Neural progenitor cell (in vitro differentiated cells): ENCODE results near the gene ACAD9. TPM values are rescaled to one million over a fixed set of nuclear protein-coding genes. Genes with fewer than 3 reads are reported as not detected.

Experiments
- DNase-seq: peaks from one replicate; pipeline ENCODE4 v3.0.0-alpha.2; 2016; ENCODE audit warnings: low spot score
- H2AFZ ChIP-seq: fragments of 200-600 bp; sonication (generic); replicated peaks from 2 replicates; pipeline ENCODE4 v1.6.1; 2016; ENCODE audit warnings: antibody characterized with exemption
- H3F3A ChIP-seq: fragments of 200-600 bp; sonication (generic); 2 replicates; pipeline ENCODE4 v1.6.1; 2016; ENCODE audit warnings: antibody characterized with exemption, low read depth
- H3K27ac ChIP-seq: fragments of 200-600 bp; sonication (generic); 2 replicates; pipeline ENCODE4 v1.5.1; 2016; ENCODE audit warnings: mild to moderate bottlenecking
- H3K27me3 ChIP-seq: fragments of 200-600 bp; sonication (generic); 2 replicates; pipeline ENCODE4 v1.6.1; 2016; ENCODE audit warnings: mild to moderate bottlenecking, moderate library complexity
- H3K36me3 ChIP-seq: fragments of 200-600 bp; sonication (generic); 2 replicates; pipeline ENCODE4 v1.5.1; 2016
- H3K4me1 ChIP-seq: fragments of 200-600 bp; sonication (generic); 2 replicates; pipeline ENCODE4 v1.6.1; 2016; ENCODE audit warnings: mixed run types
- H3K4me2 ChIP-seq: fragments of 200-600 bp; sonication (generic); 2 replicates; pipeline ENCODE4 v1.6.1; 2016
- H3K4me3 ChIP-seq: fragments of 200-600 bp; sonication (generic); 2 replicates; pipeline ENCODE4 v1.5.1; 2016
- H3K79me2 ChIP-seq: fragments of 200-600 bp; sonication (generic); 2 replicates; pipeline ENCODE4 v1.6.1; 2016; ENCODE audit warnings: low read depth
- H3K9ac ChIP-seq: fragments of 200-600 bp; sonication (generic); 2 replicates; pipeline ENCODE4 v1.6.1; 2016
- H3K9me3 ChIP-seq: fragments of 200-600 bp; sonication (generic); 2 replicates; pipeline ENCODE4 v1.5.1; 2016; ENCODE audit warnings: low read depth
- H4K20me1 ChIP-seq: fragments of 200-600 bp; sonication (generic); 2 replicates; pipeline ENCODE4 v1.6.1; 2016; ENCODE audit warnings: low read depth
- H3K27ac Mint-ChIP-seq: 3 replicates; pipeline ENCODE4 v1.8.0; 2021; ENCODE audit warnings: mixed read lengths
- H3K27me3 Mint-ChIP-seq: 2 replicates; pipeline ENCODE4 v1.8.0; 2022; ENCODE audit warnings: low read depth, mild to moderate bottlenecking, inconsistent platforms, moderate library complexity, mixed read lengths; ENCODE audit not compliant: insufficient read depth
- H3K36me3 Mint-ChIP-seq: 3 replicates; pipeline ENCODE4 v1.8.0; 2021; ENCODE audit warnings: mixed read lengths
- H3K4me1 Mint-ChIP-seq: 3 replicates; pipeline ENCODE4 v1.8.0; 2021; ENCODE audit warnings: mixed read lengths
- H3K4me3 Mint-ChIP-seq: 3 replicates; pipeline ENCODE4 v1.8.0; 2021; ENCODE audit warnings: mild to moderate bottlenecking, moderate library complexity, mixed read lengths
- H3K9me3 Mint-ChIP-seq: 3 replicates; pipeline ENCODE4 v1.8.0; 2020; ENCODE audit warnings: mixed read lengths
- EZH2 ChIP-seq: fragments of 200-600 bp; sonication (generic); IDR thresholded peaks from 2 replicates; pipeline ENCODE4 v1.6.1; 2017; ENCODE audit warnings: antibody characterized with exemption, mild to moderate bottlenecking, moderate library complexity
- EZH2phosphoT487 ChIP-seq: fragments of 200-600 bp; sonication (generic); IDR thresholded peaks from 2 replicates; pipeline ENCODE4 v1.6.1; 2017; ENCODE audit warnings: antibody characterized with exemption
- total RNA-seq: library from RNA; depleted of rRNA; stranded (reverse); fragments of >200 nt; gene quantifications from 2 replicates; pipeline ENCODE4 v1.2.3, GENCODE V29; 2015; ENCODE audit warnings: low replicate concordance
- TF ChIP-seq, protein P1 (sequence below): fragments of 200-600 bp; sonication (generic); IDR thresholded peaks from 2 replicates; pipeline ENCODE4 v1.5.1; 2017; ENCODE audit warnings: antibody characterized with exemption, mild to moderate bottlenecking

ACAD9 gene
- total RNA-seq, 1 donor from 2014 or later, result 25.0 TPM

DNA sequence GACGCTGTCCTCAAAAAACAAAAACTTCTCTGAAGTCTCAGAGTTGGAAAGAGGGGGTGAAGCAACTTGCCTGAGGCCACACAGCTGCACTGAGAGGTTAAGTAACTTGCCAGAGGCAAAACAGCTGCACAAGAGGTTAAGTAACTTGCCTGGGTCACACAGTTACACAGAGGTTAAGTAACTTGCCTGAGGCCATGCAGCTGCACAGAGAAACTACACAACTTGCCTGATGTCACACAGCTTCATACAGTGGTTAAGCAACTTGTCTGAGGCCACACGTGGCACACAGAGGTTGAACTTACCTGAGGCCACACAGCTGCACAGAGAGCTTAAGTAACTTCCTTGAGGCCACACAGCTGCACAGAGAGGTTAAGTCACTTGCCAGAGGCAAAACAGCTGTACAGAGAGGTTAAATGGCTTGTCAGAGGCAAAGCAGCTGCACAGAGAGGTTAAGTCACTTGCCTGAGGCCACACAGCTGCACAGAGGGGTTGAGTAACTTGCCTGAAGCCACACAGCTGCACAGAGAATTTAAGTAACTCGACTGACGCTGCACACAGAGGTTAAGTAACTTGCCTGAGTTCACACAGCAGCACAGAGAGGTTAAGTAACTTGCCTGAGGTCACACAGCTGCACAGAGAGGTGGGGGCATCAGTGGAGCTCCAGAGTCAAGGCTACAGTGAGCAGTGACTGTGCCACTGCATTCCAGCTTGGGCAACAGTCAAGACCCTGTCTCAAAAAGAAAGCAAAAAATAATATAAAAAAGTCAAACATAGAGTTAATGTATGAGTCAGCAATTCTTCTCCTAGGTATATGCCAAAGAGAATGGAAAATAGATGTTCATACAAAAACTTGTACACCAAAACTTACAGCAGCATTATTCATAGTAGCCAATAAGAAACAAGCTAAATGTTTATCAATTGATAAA is 12.0 kb upstream of the ACAD9 start:
- H3K9me3 Mint-ChIP-seq, result no peaks in the 10 kb centered on the region
- no peak for DNase-seq

DNA sequence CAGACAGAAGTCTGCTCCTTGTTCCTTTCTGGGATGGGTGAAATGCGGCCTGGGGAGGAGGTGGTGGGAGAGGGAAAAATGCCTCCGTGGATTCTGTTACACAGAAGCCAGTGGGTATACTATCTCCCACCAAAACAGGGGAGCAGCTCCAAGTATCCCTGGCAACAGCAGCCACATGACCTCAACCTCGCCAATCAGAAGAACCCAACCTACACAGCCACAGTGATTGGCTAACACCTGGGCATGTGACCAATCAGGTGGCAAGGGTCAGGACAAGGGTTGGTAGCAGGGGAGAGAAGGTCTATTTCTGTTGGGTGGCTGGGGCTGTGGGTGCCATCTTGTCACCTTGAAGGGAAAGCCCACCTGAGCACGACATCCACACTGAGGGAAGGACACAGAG is 9.1 kb upstream of the ACAD9 start:
- Mint-ChIP-seq H3K27ac (peak overlapping the region; percentile 59), H3K36me3 (no peaks in the 10 kb centered on the region), H3K4me3 (no peak overlapping the region), H3K27me3 (no peaks in the 10 kb centered on the region), H3K9me3 (no peaks in the 10 kb centered on the region), H3K4me1 (peaks cover 14% of the 10 kb centered on the region)
- H4K20me1 ChIP-seq, result no peaks in the 10 kb centered on the region
- no peak overlapping the region for H3K27ac ChIP-seq
- no peak overlapping the region for H2AFZ ChIP-seq
- H3K79me2 ChIP-seq, result no peaks in the 10 kb centered on the region
- no peak overlapping the region for H3K4me3 ChIP-seq
- H3K4me2 ChIP-seq, result no peak overlapping the region
- peaks cover 13% of the 10 kb centered on the region for H3K27me3 ChIP-seq
- H3K9ac ChIP-seq, result no peak overlapping the region
- no peaks in the 10 kb centered on the region for H3F3A ChIP-seq
- DNase-seq, result no peak
- no peaks in the 10 kb centered on the region for H3K4me1 ChIP-seq
- H3K36me3 ChIP-seq, result no peaks in the 10 kb centered on the region
- H3K9me3 ChIP-seq, result no peaks in the 10 kb centered on the region
- TF ChIP-seq EZH2 (no peak), EZH2phosphoT487 (no peak)

More for the DNA sequence above, 12.0 kb upstream of the ACAD9 start:
- Mint-ChIP-seq H3K36me3 (no peaks in the 10 kb centered on the region), H3K27me3 (no peaks in the 10 kb centered on the region), H3K27ac (peak overlapping the region; percentile 86), H3K4me1 (peaks cover 34% of the 10 kb centered on the region), H3K4me3 (no peak overlapping the region)
- no peak overlapping the region for H3K27ac ChIP-seq
- no peak overlapping the region for H3K9ac ChIP-seq
- no peaks in the 10 kb centered on the region for H4K20me1 ChIP-seq
- H3K9me3 ChIP-seq, result no peaks in the 10 kb centered on the region
- no peaks in the 10 kb centered on the region for H3F3A ChIP-seq
- no peak overlapping the region for H3K4me2 ChIP-seq
- no peak overlapping the region for H2AFZ ChIP-seq
- no peak overlapping the region for H3K4me3 ChIP-seq
- no peaks in the 10 kb centered on the region for H3K36me3 ChIP-seq
- no peak for TF ChIP-seq EZH2
- no peaks in the 10 kb centered on the region for H3K79me2 ChIP-seq
- H3K27me3 ChIP-seq, result no peaks in the 10 kb centered on the region
- H3K4me1 ChIP-seq, result peaks cover 5% of the 10 kb centered on the region

DNA sequence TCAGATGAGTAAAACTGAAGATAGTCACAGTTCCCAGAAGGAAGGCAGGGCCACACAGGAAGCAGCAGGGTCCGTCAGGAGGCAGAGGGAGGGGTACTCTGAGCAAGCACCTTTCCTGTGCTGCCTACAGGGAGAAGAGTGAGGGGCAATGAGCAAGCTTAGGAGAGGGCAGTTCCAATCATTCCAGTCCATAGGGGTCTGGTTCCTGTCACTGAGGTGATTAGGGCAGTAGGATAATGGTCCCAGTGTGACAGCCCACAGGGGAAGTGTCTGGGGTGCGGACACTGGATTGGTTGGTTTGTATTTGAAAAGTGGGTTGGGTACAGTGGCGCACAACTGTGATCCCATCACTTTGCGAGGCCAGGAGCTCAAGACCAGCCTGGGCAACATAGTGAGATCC is 7.1 kb upstream of the ACAD9 start:
- peaks cover 14% of the 10 kb centered on the region for H3K27me3 ChIP-seq
- Mint-ChIP-seq H3K4me3 (no peak overlapping the region), H3K4me1 (peaks cover 5% of the 10 kb centered on the region), H3K27me3 (no peaks in the 10 kb centered on the region), H3K27ac (no peak overlapping the region), H3K36me3 (no peaks in the 10 kb centered on the region), H3K9me3 (no peaks in the 10 kb centered on the region)
- no peak for DNase-seq
- peaks cover 3% of the 10 kb centered on the region for H3K4me1 ChIP-seq
- TF ChIP-seq EZH2phosphoT487, result no peak
- TF ChIP-seq EZH2, result no peak
- TF ChIP-seq, protein P1, sequence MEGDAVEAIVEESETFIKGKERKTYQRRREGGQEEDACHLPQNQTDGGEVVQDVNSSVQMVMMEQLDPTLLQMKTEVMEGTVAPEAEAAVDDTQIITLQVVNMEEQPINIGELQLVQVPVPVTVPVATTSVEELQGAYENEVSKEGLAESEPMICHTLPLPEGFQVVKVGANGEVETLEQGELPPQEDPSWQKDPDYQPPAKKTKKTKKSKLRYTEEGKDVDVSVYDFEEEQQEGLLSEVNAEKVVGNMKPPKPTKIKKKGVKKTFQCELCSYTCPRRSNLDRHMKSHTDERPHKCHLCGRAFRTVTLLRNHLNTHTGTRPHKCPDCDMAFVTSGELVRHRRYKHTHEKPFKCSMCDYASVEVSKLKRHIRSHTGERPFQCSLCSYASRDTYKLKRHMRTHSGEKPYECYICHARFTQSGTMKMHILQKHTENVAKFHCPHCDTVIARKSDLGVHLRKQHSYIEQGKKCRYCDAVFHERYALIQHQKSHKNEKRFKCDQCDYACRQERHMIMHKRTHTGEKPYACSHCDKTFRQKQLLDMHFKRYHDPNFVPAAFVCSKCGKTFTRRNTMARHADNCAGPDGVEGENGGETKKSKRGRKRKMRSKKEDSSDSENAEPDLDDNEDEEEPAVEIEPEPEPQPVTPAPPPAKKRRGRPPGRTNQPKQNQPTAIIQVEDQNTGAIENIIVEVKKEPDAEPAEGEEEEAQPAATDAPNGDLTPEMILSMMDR, result no peak
- H3F3A ChIP-seq, result peaks cover 9% of the 10 kb centered on the region
- H3K4me3 ChIP-seq, result no peak overlapping the region
- no peaks in the 10 kb centered on the region for H3K79me2 ChIP-seq
- no peak overlapping the region for H3K4me2 ChIP-seq
- no peaks in the 10 kb centered on the region for H4K20me1 ChIP-seq
- no peak overlapping the region for H3K9ac ChIP-seq
- H3K36me3 ChIP-seq, result no peaks in the 10 kb centered on the region
- H3K9me3 ChIP-seq, result no peaks in the 10 kb centered on the region
- no peak overlapping the region for H2AFZ ChIP-seq
- no peak overlapping the region for H3K27ac ChIP-seq

DNA sequence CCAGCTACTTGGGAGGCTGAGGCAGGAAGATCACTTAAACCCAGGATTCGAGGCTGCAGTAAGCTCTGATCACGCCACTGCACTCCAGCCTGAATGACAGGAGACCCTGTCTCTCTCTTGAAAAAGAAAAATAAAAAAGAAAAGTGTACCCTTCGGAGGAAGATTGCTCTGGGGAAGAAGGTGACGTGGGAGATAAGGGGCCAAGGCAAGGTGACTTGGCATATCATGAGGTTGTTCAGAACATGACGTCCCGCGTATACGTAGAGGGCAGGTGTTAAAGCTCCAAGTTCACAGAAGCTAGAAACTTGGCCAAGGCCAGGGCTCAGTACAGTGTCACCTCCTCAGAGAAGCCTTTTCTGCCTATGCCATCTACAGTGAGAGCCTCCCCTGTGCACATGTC is 6.7 kb upstream of the ACAD9 start:
- H3K36me3 ChIP-seq, result no peaks in the 10 kb centered on the region
- TF ChIP-seq EZH2, result no peak
- TF ChIP-seq EZH2phosphoT487, result no peak
- TF ChIP-seq, protein P1, result no peak
- H3K4me1 ChIP-seq, result peaks cover 5% of the 10 kb centered on the region
- no peak overlapping the region for H3K4me3 ChIP-seq
- H3K9me3 ChIP-seq, result no peaks in the 10 kb centered on the region
- H3K9ac ChIP-seq, result no peak overlapping the region
- H3K27me3 ChIP-seq, result peaks cover 14% of the 10 kb centered on the region
- Mint-ChIP-seq H3K4me1 (peaks cover 8% of the 10 kb centered on the region), H3K36me3 (no peaks in the 10 kb centered on the region), H3K27me3 (no peaks in the 10 kb centered on the region), H3K4me3 (no peak overlapping the region), H3K27ac (no peak overlapping the region), H3K9me3 (no peaks in the 10 kb centered on the region)
- no peak overlapping the region for H3K27ac ChIP-seq
- H4K20me1 ChIP-seq, result no peaks in the 10 kb centered on the region
- no peak overlapping the region for H2AFZ ChIP-seq
- H3F3A ChIP-seq, result peaks cover 9% of the 10 kb centered on the region
- H3K4me2 ChIP-seq, result no peak overlapping the region
- H3K79me2 ChIP-seq, result no peaks in the 10 kb centered on the region
- no peak for DNase-seq
